OCI-LY1 (cell line): Measurements from ENCODE around the gene PRMT2.
A peak's percentile ranks its signal among the peaks of the same experiment; 100 is the strongest.

Experiments
- H2AFZ ChIP-seq: fragments of 200-600 bp; sonication (generic), shearing (Covaris generic); 2 replicates; pipeline ENCODE4 v1.6.0; 2014; ENCODE audit warnings: antibody characterized with exemption, mild to moderate bottlenecking, low read length
- H3F3A ChIP-seq: fragments of 200-600 bp; sonication (generic), shearing (Covaris generic); 2 replicates; pipeline ENCODE4 v1.6.0; 2014; ENCODE audit warnings: mild to moderate bottlenecking, antibody characterized with exemption, low read length, moderate library complexity; ENCODE audit not compliant: insufficient read depth
- H3K27ac ChIP-seq: fragments of 200-600 bp; sonication (generic); 2 replicates; pipeline ENCODE4 v1.5.1; 2014; ENCODE audit warnings: low read length, mixed run types, mild to moderate bottlenecking, low read depth; ENCODE audit not compliant: poor library complexity, severe bottlenecking
- H3K27me3 ChIP-seq: fragments of 200-600 bp; sonication (generic); 2 replicates; pipeline ENCODE4 v1.6.0; 2014; ENCODE audit warnings: antibody characterized with exemption, mild to moderate bottlenecking, low read length, moderate library complexity; ENCODE audit not compliant: insufficient read depth
- H3K36me3 ChIP-seq: fragments of 200-600 bp; sonication (generic); 2 replicates; pipeline ENCODE4 v1.6.1; 2014; ENCODE audit warnings: mild to moderate bottlenecking, antibody characterized with exemption, low read length, moderate library complexity, mixed read lengths; ENCODE audit not compliant: insufficient read depth
- H3K4me1 ChIP-seq: fragments of 200-600 bp; sonication (generic); 2 replicates; pipeline ENCODE4 v1.5.1; 2014; ENCODE audit warnings: mild to moderate bottlenecking, low read length, moderate library complexity; ENCODE audit not compliant: insufficient read depth, severe bottlenecking
- H3K4me2 ChIP-seq: fragments of 200-600 bp; sonication (generic), shearing (Covaris generic); 2 replicates; pipeline ENCODE4 v1.6.1; 2014; ENCODE audit warnings: low read length
- H3K4me3 ChIP-seq: fragments of 200-600 bp; sonication (generic); 2 replicates; pipeline ENCODE4 v1.5.1; 2014; ENCODE audit warnings: low read length, low read depth, mild to moderate bottlenecking, mixed read lengths; ENCODE audit not compliant: poor library complexity, severe bottlenecking
- H3K79me2 ChIP-seq: fragments of 200-600 bp; shearing (Covaris generic); 2 replicates; pipeline ENCODE4 v1.6.1; 2016; ENCODE audit warnings: mixed run types, low read length, mixed read lengths; ENCODE audit not compliant: insufficient read depth
- H3K9ac ChIP-seq: fragments of 200-600 bp; sonication (generic), shearing (Covaris generic); 2 replicates; pipeline ENCODE4 v1.6.1; 2014; ENCODE audit warnings: mild to moderate bottlenecking, low read length, mixed read lengths
- H3K9me2 ChIP-seq: fragments of 200-600 bp; sonication (generic), shearing (Covaris generic); 2 replicates; pipeline ENCODE4 v1.6.1; 2014; ENCODE audit warnings: low read depth, mild to moderate bottlenecking, low read length, mixed read lengths
- H3K9me3 ChIP-seq: fragments of 200-600 bp; shearing (Covaris generic); 2 replicates; pipeline ENCODE4 v1.6.1; 2014; ENCODE audit warnings: low read length, mixed read lengths
- H4K20me1 ChIP-seq: fragments of 200-600 bp; sonication (generic), shearing (Covaris generic); 2 replicates; pipeline ENCODE4 v1.6.0; 2016; ENCODE audit warnings: mild to moderate bottlenecking, low read length; ENCODE audit not compliant: insufficient read depth
- EZH2 ChIP-seq: fragments of 200-600 bp; sonication (generic), shearing (Covaris generic); IDR thresholded peaks from 2 replicates; pipeline ENCODE4 v1.8.0; 2017; ENCODE audit warnings: borderline replicate concordance, mixed run types, mild to moderate bottlenecking, antibody characterized with exemption, low read length, moderate library complexity, mixed read lengths
- TF ChIP-seq, protein P1 (sequence below): fragments of 200-600 bp; sonication (generic), shearing (Covaris generic); IDR thresholded peaks from 2 replicates; pipeline ENCODE4 v1.5.1; 2017; ENCODE audit warnings: mild to moderate bottlenecking, antibody characterized with exemption, low read length, moderate library complexity, mixed read lengths

The PRMT2 gene

GRCh38 chr21:46635324-46636180 is at the start of gene PRMT2:
TSS of gene PRMT2 (plus strand) at chr21:46635674. CDS start at chr21:46636952, 1,278 bp downstream.
- peak within 1 kb of the TSS; percentile 0 for H3K27ac ChIP-seq

GRCh38 chr21:46594276-46594675 is 41.2 kb upstream of the PRMT2 start:
- no peaks in the 10 kb centered on the region for H3F3A ChIP-seq
- H3K4me3 ChIP-seq, result no peak overlapping the region
- H4K20me1 ChIP-seq, result no peaks in the 10 kb centered on the region
- no peaks in the 10 kb centered on the region for H3K4me1 ChIP-seq
- peaks cover 7% of the 10 kb centered on the region; the same call in 1 of the 2 replicates for H3K9me3 ChIP-seq
- H2AFZ ChIP-seq, result no peak overlapping the region
- H3K9ac ChIP-seq, result no peak overlapping the region
- H3K36me3 ChIP-seq, result no peaks in the 10 kb centered on the region
- H3K27me3 ChIP-seq, result no peaks in the 10 kb centered on the region
- no peak overlapping the region for H3K4me2 ChIP-seq
- H3K27ac ChIP-seq, result no peak overlapping the region
- no peaks in the 10 kb centered on the region for H3K9me2 ChIP-seq
- H3K79me2 ChIP-seq, result no peaks in the 10 kb centered on the region
- TF ChIP-seq, protein P1, sequence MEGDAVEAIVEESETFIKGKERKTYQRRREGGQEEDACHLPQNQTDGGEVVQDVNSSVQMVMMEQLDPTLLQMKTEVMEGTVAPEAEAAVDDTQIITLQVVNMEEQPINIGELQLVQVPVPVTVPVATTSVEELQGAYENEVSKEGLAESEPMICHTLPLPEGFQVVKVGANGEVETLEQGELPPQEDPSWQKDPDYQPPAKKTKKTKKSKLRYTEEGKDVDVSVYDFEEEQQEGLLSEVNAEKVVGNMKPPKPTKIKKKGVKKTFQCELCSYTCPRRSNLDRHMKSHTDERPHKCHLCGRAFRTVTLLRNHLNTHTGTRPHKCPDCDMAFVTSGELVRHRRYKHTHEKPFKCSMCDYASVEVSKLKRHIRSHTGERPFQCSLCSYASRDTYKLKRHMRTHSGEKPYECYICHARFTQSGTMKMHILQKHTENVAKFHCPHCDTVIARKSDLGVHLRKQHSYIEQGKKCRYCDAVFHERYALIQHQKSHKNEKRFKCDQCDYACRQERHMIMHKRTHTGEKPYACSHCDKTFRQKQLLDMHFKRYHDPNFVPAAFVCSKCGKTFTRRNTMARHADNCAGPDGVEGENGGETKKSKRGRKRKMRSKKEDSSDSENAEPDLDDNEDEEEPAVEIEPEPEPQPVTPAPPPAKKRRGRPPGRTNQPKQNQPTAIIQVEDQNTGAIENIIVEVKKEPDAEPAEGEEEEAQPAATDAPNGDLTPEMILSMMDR, result no peak
- TF ChIP-seq EZH2, result no peak

More at GRCh38 chr21:46635324-46636180, at the start of gene PRMT2:
- Histone ChIP-seq H3K36me3 (0 out of 2 replicates have a peak, but pooled peaks cover 7% of the 10 kb centered on the region), H3K9me3 (no peaks in the 10 kb centered on the region), H3K27me3 (no peaks in the 10 kb centered on the region), H4K20me1 (no peaks in the 10 kb centered on the region), H3K4me2 (peak within 1 kb of the TSS; percentile 93), H3K79me2 (no peaks in the 10 kb centered on the region), H3K4me1 (peaks cover 37% of the 10 kb centered on the region), H3K9ac (peak within 1 kb of the TSS; percentile 76), H3K4me3 (peak within 1 kb of the TSS; percentile 81), H3K9me2 (no peaks in the 10 kb centered on the region), H2AFZ (0 out of 2 replicates have a peak within 1 kb of the TSS, but pooled peaks have one; percentile 53), H3F3A (peaks cover 4% of the 10 kb centered on the region; the same call in 1 of the 2 replicates)
- no peak for TF ChIP-seq EZH2
- TF ChIP-seq, protein P1, result no peak

- H3K27me3 ChIP-seq, result no peaks in the 10 kb centered on the region
Measured at GRCh38 chr21:46596201-46596600, 39.3 kb upstream of the PRMT2 start.

More at GRCh38 chr21:46596201-46596600, 39.3 kb upstream of the PRMT2 start:
- Histone ChIP-seq H3K9ac (no peak overlapping the region), H2AFZ (no peak overlapping the region), H3K4me3 (no peak overlapping the region), H3F3A (no peaks in the 10 kb centered on the region), H3K9me3 (peaks cover 7% of the 10 kb centered on the region; the same call in 1 of the 2 replicates), H3K9me2 (no peaks in the 10 kb centered on the region), H4K20me1 (no peaks in the 10 kb centered on the region), H3K27ac (no peak overlapping the region), H3K4me2 (no peak overlapping the region), H3K4me1 (no peaks in the 10 kb centered on the region), H3K79me2 (no peaks in the 10 kb centered on the region), H3K36me3 (no peaks in the 10 kb centered on the region)
- TF ChIP-seq, protein P1, result no peak
- TF ChIP-seq EZH2, result no peak
